IgD-negative memory B cell (primary cell): ENCODE data around the gene CUL9. TPM values are rescaled to one million over a fixed set of nuclear protein-coding genes. Genes with fewer than 3 reads are reported as not detected.
A peak's percentile ranks its signal among the peaks of the same experiment; 100 is the strongest.

ENCODE experiments used
- H3K27ac Mint-ChIP-seq, 3 donors: one replicate each; pipeline ENCODE4 v1.8.0; 2020 to 2022; ENCODE audit warnings: mild to moderate bottlenecking in 3 of 3, mixed read lengths in 3 of 3, moderate library complexity in 1 of 3
- H3K27me3 Mint-ChIP-seq: one replicate; pipeline ENCODE4 v1.8.0; 2021; ENCODE audit warnings: mixed read lengths
- H3K36me3 Mint-ChIP-seq: one replicate; pipeline ENCODE4 v1.8.0; 2020; ENCODE audit warnings: mild to moderate bottlenecking, mixed read lengths
- H3K4me1 Mint-ChIP-seq, 3 donors: one replicate each; pipeline ENCODE4 v1.8.0; 2020 to 2022; ENCODE audit warnings: mixed read lengths in 3 of 3, mild to moderate bottlenecking in 1 of 3
- H3K4me3 Mint-ChIP-seq, 4 donors: one replicate each; pipeline ENCODE4 v1.8.0; 2020 to 2022; ENCODE audit warnings: mild to moderate bottlenecking in 4 of 4, mixed read lengths in 4 of 4, moderate library complexity in 3 of 4
- H3K9me3 Mint-ChIP-seq, 3 donors: one replicate each; pipeline ENCODE4 v1.8.0; 2020 to 2021; ENCODE audit warnings: mixed read lengths in 3 of 3, mild to moderate bottlenecking in 1 of 3
- polyA plus RNA-seq: library from polyadenylated mRNA; unstranded; fragments of 300-500 nt; fragmentation: Illumina TruSeq; gene quantifications from one replicate; pipeline ENCODE4 v1.2.3, GENCODE V29; 2021

Gene CUL9
- polyA plus RNA-seq, 1 donor from 2014 or later, result 13.1 TPM

DNA sequence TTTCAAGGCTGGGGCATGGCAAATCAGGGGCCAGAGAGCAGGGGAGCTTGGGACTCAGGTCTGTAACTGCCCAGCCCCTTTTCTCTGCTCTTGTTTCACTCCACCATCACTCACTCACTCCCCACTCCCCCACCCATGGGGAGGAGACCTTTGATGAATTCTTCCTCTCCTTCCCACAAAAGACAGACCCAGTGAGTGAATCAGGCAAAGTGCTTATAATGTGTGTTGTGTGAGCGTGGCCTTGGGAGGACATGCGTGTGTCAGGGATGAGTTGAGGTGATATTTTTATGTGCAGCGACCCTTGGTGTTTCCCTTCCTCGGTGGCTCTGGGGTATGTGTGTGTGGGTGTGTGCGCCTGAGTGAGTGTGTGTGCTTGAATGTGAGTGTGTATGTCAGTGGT is 1.0 kb upstream of the CUL9 start:
- H3K4me3 Mint-ChIP-seq, result peak overlapping the region; percentile 0 to 95 (median 80)
- no peaks in the 10 kb centered on the region for H3K9me3 Mint-ChIP-seq
- H3K36me3 Mint-ChIP-seq, result peaks cover 13% of the 10 kb centered on the region
- H3K4me1 Mint-ChIP-seq, result peaks cover 25 to 34% (median 30%) of the 10 kb centered on the region in 3 donors
- no peaks in the 10 kb centered on the region for H3K27me3 Mint-ChIP-seq
- H3K27ac Mint-ChIP-seq, result peak overlapping the region; percentile 31 to 90 (median 85)

DNA sequence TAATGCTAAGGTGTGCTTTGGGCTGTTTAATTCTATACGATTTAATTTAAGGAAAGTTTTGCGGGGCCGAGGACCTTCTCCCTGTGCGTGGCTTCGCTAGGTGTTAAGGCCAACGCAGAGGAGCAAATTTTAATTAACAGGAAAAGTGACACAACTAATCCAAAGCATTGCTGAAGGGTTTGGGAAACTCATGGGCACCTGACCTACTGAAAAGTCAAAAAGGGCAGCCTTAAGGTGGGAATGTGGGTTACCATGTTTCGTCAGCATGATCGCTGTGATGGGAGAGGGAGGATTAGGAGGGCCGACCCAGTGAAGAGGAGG is 415 bp upstream of the CUL9 start:
- H3K4me1 Mint-ChIP-seq, result peaks cover 29 to 38% (median 30%) of the 10 kb centered on the region in 3 donors
- peaks cover 17% of the 10 kb centered on the region for H3K36me3 Mint-ChIP-seq

DNA sequence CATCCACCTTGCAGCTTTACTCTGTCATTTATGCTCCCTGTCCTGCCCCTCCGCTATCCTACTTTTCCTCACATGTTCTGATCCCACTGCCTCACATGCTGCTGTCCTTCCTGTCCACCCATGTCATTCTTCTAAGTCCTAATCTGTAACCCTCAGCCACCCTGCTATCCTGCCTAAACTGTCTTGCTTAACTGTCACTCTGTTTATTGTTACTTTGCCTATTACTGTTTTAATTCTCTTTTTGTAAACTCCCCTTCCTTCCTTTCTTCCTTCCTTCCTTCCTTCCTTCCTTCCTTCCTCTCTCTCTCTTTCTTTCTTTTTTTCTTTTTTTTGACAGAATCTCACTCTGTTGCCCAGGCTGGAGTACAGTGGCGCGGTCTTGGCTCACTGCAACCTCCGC is 1.4 kb downstream of the CUL9 start:
- Mint-ChIP-seq H3K27me3 (no peaks in the 10 kb centered on the region), H3K4me1 (peaks cover 29 to 38% (median 30%) of the 10 kb centered on the region in 3 donors), H3K9me3 (no peaks in the 10 kb centered on the region), H3K27ac (peak overlapping the region; percentile 31 to 96 (median 85)), H3K36me3 (peaks cover 16% of the 10 kb centered on the region), H3K4me3 (peak overlapping the region; percentile 53 to 96 (median 82))

More for the DNA sequence above, 415 bp upstream of the CUL9 start:
- Mint-ChIP-seq H3K4me3 (peak overlapping the region; percentile 70 to 96 (median 92)), H3K27ac (peak overlapping the region; percentile 85 to 96 (median 89)), H3K27me3 (no peaks in the 10 kb centered on the region), H3K9me3 (no peaks in the 10 kb centered on the region)

DNA sequence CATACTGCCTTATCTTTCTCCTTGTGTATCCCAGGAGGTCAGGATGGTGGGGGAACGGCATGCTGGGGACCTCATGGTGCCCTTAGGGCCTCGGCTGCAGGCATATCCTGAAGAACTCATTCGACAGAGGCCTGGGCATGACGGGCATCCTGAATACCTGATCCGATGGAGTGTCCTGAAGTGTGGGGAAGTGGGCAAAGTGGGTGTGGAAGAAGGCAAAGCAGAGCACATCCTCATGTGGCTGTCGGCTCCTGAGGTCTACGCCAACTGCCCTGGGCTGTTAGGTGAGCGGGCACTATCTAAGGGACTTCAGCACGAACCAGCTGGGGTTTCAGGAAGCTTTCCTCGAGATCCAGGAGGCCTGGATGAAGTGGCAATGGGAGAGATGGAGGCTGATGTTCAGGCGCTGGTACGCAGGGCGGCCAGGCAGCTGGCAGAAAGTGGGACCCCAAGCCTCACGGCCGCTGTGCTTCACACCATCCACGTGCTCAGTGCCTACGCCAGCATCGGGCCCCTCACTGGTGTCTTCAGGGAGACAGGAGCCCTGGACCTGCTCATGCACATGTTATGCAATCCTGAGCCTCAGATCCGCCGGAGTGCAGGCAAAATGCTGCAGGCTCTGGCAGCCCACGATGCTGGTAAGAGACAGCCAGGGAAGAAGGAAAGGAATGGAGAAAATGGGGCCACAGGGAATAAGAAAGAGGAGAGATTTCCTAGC is 2.4 kb downstream of the CUL9 start:
- Mint-ChIP-seq H3K27me3 (no peaks in the 10 kb centered on the region), H3K27ac (peak overlapping the region in 1 of 3 donors; percentile 85), H3K36me3 (peaks cover 13% of the 10 kb centered on the region), H3K4me1 (peaks cover 30 to 41% (median 32%) of the 10 kb centered on the region in 3 donors), H3K9me3 (no peaks in the 10 kb centered on the region), H3K4me3 (peak overlapping the region in 3 of 4 donors; percentile 70 to 84 (median 76))

DNA sequence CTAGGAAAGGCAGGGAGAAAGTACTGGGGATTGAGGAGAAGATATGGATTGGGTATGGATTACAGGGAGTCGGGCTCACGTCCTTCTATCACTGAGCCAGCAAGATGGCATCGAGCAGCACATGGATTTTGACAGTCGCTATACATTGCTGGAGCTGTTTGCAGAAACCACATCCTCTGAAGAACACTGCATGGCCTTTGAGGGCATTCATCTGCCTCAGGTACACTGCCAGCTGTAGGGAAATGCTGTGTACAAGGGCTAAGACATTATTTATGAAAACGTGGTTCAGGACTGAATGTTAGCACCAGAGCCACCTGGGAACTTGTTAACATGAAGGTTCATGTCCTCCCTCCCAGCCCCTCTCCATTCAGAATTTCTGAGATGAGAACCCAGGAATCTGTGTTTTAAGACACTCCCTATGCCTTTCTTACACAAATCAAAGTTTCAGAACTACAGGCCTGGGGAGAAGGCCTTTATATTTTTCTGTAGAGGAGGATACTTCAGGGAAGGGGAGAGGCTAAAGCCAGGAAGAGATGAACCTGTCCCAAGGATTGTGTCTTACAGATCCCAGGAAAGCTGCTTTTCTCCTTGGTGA is 3.5 kb downstream of the CUL9 start:
- H3K27ac Mint-ChIP-seq, result no peak overlapping the region
- peaks cover 30 to 43% (median 37%) of the 10 kb centered on the region in 3 donors for H3K4me1 Mint-ChIP-seq
- peak overlapping the region in 1 of 4 donors; percentile 13 for H3K4me3 Mint-ChIP-seq
- no peaks in the 10 kb centered on the region for H3K27me3 Mint-ChIP-seq
- H3K9me3 Mint-ChIP-seq, result no peaks in the 10 kb centered on the region
- H3K36me3 Mint-ChIP-seq, result peaks cover 13% of the 10 kb centered on the region

DNA sequence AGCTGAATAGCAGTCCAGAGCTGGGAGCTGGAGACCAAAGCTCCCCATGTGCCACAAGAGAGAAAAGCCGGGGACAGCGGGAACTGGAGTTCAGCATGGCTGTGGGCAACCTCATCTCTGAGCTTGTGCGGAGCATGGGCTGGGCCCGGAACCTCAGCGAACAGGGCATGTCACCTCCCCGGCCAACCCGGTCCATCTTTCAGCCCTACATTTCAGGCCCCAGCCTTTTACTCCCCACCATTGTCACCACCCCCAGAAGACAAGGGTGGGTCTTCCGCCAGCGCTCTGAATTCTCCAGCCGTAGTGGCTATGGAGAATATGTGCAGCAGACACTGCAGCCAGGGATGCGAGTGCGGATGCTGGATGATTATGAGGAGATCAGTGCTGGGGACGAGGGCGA is 4.0 kb downstream of the CUL9 start:
- Mint-ChIP-seq H3K4me3 (no peak overlapping the region), H3K27me3 (no peaks in the 10 kb centered on the region), H3K4me1 (peaks cover 29 to 44% (median 35%) of the 10 kb centered on the region in 3 donors), H3K36me3 (peaks cover 16% of the 10 kb centered on the region), H3K9me3 (no peaks in the 10 kb centered on the region), H3K27ac (peak overlapping the region in 1 of 3 donors; percentile 46)

DNA sequence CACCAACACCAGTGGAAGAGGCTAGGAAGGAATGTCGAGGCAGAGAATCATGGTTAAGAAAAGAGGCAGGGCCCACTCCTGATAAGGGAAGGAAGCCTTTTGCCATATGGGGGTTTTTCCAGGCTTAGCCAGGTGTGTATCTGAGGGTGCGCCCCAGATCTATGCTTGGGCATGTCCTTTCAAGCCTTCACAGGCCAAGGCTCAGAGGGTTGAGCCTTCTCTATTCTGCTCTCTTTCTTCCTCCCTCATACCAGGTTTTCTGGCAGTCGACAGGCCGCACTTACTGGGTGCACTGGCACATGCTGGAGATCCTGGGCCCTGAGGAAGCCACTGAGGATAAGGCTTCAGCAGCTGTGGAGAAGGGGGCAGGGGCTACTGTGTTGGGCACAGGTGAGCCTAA is 4.7 kb downstream of the CUL9 start:
- H3K27ac Mint-ChIP-seq, result no peak overlapping the region
- peaks cover 16% of the 10 kb centered on the region for H3K36me3 Mint-ChIP-seq
- peak overlapping the region in 1 of 4 donors; percentile 54 for H3K4me3 Mint-ChIP-seq
- no peaks in the 10 kb centered on the region for H3K27me3 Mint-ChIP-seq
- no peaks in the 10 kb centered on the region for H3K9me3 Mint-ChIP-seq
- H3K4me1 Mint-ChIP-seq, result peaks cover 22 to 37% (median 29%) of the 10 kb centered on the region in 3 donors

DNA sequence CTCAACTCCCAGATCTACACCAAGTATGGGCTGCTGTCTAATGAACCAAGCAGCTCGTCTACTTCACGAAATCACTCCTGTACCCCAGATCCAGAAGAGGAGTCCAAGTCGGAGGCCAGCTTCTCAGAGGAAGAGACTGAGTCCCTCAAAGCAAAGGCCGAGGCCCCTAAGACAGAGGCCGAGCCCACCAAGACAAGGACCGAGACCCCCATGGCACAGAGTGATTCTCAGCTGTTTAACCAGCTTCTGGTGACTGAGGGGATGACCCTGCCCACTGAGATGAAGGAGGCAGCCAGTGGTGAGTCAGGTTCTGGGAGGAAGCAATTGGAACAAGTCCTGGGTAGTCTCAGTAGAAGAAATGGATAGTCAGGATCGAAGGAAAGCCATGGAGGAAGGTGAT is 5.8 kb downstream of the CUL9 start:
- H3K9me3 Mint-ChIP-seq, result no peaks in the 10 kb centered on the region
- peaks cover 19% of the 10 kb centered on the region for H3K36me3 Mint-ChIP-seq
- H3K4me3 Mint-ChIP-seq, result no peak overlapping the region
- no peak overlapping the region for H3K27ac Mint-ChIP-seq
- no peaks in the 10 kb centered on the region for H3K27me3 Mint-ChIP-seq
- H3K4me1 Mint-ChIP-seq, result peaks cover 16 to 32% (median 24%) of the 10 kb centered on the region in 3 donors

DNA sequence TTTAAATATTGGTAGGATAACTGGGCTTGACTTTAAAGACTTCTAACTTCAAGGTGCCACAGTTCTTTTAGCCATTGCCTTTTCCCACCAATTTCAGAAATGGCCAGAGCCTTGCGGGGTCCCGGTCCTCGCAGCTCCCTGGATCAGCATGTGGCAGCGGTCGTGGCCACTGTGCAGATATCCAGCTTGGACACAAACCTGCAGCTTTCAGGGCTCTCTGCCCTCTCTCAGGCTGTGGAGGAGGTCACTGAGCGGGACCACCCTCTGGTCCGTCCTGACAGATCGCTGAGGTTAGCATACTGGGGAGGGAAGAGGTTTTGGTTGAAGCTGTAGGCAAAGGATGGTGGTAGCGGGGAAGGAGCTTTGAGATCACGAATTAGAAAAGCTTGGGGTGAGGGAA is 6.4 kb downstream of the CUL9 start:
- Mint-ChIP-seq H3K27me3 (no peaks in the 10 kb centered on the region), H3K9me3 (no peaks in the 10 kb centered on the region), H3K4me3 (no peak overlapping the region), H3K4me1 (peaks cover 12 to 26% (median 18%) of the 10 kb centered on the region in 3 donors), H3K36me3 (peaks cover 18% of the 10 kb centered on the region), H3K27ac (no peak overlapping the region)

DNA sequence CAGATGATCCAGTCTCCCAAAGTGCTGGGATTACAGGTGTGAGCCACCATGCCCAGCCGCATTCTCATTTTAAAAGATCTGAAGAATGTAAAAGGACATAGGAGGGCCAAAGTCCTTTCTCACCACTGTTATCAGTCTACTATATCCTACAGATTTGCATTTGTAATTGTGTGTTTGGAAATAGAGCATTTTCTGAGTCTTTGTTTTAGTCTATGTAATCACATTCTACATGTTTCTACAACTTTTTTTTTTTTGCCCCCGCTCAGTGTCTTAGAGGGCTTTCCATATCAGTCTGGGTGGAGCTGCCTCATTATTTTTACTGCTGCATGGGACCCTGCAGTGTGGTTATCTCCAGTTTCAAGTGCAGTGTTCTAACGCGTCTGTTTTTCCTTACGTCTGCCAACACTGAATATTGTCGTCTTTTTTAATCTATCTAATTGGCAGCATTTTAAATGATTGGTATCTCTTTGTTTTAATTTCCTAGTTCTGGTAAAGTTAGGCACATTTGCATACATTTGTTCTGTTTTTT is 7.8 kb downstream of the CUL9 start:
- Mint-ChIP-seq H3K36me3 (peaks cover 13% of the 10 kb centered on the region), H3K4me1 (peaks cover 6 to 16% (median 14%) of the 10 kb centered on the region in 3 donors), H3K27me3 (no peaks in the 10 kb centered on the region), H3K27ac (peak overlapping the region in 1 of 3 donors; percentile 7), H3K9me3 (no peaks in the 10 kb centered on the region), H3K4me3 (no peak overlapping the region)

DNA sequence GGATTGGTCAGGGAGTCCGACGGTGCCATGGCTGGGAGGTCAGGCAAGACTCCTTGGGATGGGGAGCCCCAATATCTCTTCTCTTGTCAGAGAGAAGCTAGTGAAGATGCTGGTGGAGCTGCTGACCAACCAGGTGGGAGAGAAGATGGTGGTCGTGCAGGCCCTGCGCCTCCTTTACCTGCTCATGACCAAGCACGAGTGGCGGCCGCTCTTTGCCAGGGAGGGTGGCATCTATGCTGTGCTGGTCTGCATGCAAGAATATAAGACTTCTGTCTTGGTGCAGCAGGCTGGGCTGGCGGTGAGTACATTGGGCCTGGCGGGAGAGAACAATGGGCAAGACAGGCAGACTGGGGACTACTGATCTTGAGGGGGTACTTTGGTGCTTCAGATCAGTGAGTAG is 10.9 kb downstream of the CUL9 start:
- H3K4me3 Mint-ChIP-seq, result no peak overlapping the region
- H3K9me3 Mint-ChIP-seq, result no peaks in the 10 kb centered on the region
- peaks cover 11% of the 10 kb centered on the region for H3K36me3 Mint-ChIP-seq
- no peaks in the 10 kb centered on the region for H3K27me3 Mint-ChIP-seq
- H3K27ac Mint-ChIP-seq, result no peak overlapping the region
- peaks cover 0 to 10% (median 7%) of the 10 kb centered on the region in 3 donors for H3K4me1 Mint-ChIP-seq

DNA sequence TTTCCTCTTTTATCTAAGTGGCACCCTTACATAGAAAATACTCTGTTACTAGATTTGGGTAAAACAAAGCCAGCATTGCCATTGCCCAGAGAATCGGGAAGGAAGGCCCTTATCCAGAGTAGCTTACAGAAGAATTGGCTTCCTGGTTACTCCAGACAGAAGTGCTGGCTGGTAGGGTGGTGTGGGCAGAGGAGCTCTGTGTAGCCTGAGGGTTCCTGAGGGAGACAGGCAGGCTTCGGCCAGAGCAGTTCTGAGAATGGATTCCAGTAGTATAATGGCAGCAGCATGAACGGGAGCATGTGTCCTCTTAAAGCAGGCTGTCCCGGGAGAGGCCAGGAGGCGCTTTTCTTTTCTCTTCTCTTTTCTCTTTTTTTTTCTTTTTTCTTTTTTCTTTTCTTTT is 11.9 kb downstream of the CUL9 start:
- no peak overlapping the region for H3K4me3 Mint-ChIP-seq
- H3K36me3 Mint-ChIP-seq, result peaks cover 11% of the 10 kb centered on the region
- no peaks in the 10 kb centered on the region for H3K9me3 Mint-ChIP-seq
- H3K27me3 Mint-ChIP-seq, result no peaks in the 10 kb centered on the region
- peaks cover 0 to 7% (median 4%) of the 10 kb centered on the region in 3 donors for H3K4me1 Mint-ChIP-seq
- no peak overlapping the region for H3K27ac Mint-ChIP-seq

DNA sequence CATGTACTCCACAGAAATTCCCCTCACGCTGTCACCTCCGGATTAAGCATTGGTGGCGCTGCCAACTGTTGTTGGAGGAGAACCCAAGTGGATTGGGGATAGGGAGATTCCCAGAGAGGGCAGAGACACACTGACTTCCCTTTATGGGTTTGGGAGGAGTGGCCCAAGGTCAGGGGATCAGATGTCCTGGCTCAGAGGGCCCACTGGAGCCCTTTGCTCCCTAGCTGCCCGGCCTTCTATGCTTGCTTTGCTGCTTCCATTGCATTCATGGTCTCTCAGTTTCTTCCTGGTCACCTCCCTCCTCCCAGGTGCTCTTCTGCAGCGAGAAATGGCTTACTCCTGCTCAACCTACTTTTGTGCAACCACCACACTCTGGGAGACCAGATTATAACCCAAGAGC is 14.3 kb downstream of the CUL9 start:
- Mint-ChIP-seq H3K4me3 (no peak overlapping the region), H3K27me3 (no peaks in the 10 kb centered on the region), H3K36me3 (peaks cover 8% of the 10 kb centered on the region), H3K27ac (no peak overlapping the region), H3K9me3 (no peaks in the 10 kb centered on the region), H3K4me1 (peaks cover 0 to 2% (median 0%) of the 10 kb centered on the region in 3 donors)

DNA sequence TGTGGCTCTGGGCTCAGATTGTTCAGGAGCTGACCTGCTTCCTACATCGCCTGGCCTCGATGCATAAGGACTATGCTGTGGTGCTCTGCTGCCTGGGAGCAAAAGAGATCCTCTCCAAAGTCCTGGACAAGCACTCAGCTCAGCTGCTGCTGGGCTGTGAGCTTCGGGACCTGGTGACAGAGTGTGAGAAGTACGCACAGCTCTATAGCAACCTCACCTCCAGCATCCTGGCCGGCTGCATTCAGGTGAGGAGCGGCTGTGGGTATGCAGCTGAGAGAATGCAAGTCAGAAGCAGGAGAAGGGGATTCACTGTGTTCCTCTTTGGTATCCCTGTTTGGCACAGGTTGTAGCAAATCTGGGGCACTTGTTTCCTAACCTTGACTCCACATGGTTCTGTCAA is 17.9 kb downstream of the CUL9 start:
- H3K4me3 Mint-ChIP-seq, result no peak overlapping the region
- H3K9me3 Mint-ChIP-seq, result no peaks in the 10 kb centered on the region
- no peak overlapping the region for H3K27ac Mint-ChIP-seq
- H3K27me3 Mint-ChIP-seq, result no peaks in the 10 kb centered on the region
- H3K36me3 Mint-ChIP-seq, result peaks cover 4% of the 10 kb centered on the region
- H3K4me1 Mint-ChIP-seq, result peaks cover 0 to 2% (median 0%) of the 10 kb centered on the region in 3 donors

DNA sequence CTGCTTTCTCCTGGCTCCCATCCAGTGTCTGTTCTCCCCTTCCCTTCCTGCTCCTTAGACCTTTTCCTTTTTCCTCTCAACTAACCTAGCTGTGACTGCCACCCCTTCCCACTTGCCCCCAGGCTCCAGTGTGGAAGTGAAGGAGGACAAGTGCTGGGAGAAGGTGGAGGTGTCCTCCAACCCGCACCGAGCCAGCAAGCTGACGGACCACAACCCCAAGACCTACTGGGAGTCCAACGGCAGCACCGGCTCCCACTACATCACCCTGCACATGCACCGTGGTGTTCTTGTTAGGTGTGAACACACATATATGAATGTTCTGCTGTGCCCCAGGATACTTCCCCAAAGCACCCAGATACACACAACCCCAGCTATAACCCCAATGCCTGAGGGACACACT is 18.5 kb downstream of the CUL9 start:
- Mint-ChIP-seq H3K27me3 (no peaks in the 10 kb centered on the region), H3K4me1 (peaks cover 0 to 2% (median 0%) of the 10 kb centered on the region in 3 donors), H3K4me3 (no peak overlapping the region), H3K9me3 (no peaks in the 10 kb centered on the region), H3K36me3 (peaks cover 4% of the 10 kb centered on the region), H3K27ac (no peak overlapping the region)
